Coronary artery (tissue), 2 donors: ENCODE data around the gene DLG5.

Experiments used
- DNase-seq: peaks from one replicate; pipeline ENCODE4 v3.0.0-alpha.2; 2017; ENCODE audit warnings: low spot score
- H3K27ac ChIP-seq, 2 donors: fragments of 200-600 bp; sonication (generic); one replicate each; pipeline ENCODE4 v1.5.1; 2016 to 2019
- H3K4me3 ChIP-seq: fragments of 200-600 bp; sonication (generic); 2 replicates; pipeline ENCODE4 v1.5.1; 2016; ENCODE audit warnings: mild to moderate bottlenecking, moderate library complexity
- TF ChIP-seq, protein P1 (sequence below): fragments of 200-600 bp; sonication (generic); IDR thresholded peaks from one replicate; pipeline ENCODE4 v1.5.1; 2019; ENCODE audit warnings: antibody characterized with exemption

Gene DLG5

DNA sequence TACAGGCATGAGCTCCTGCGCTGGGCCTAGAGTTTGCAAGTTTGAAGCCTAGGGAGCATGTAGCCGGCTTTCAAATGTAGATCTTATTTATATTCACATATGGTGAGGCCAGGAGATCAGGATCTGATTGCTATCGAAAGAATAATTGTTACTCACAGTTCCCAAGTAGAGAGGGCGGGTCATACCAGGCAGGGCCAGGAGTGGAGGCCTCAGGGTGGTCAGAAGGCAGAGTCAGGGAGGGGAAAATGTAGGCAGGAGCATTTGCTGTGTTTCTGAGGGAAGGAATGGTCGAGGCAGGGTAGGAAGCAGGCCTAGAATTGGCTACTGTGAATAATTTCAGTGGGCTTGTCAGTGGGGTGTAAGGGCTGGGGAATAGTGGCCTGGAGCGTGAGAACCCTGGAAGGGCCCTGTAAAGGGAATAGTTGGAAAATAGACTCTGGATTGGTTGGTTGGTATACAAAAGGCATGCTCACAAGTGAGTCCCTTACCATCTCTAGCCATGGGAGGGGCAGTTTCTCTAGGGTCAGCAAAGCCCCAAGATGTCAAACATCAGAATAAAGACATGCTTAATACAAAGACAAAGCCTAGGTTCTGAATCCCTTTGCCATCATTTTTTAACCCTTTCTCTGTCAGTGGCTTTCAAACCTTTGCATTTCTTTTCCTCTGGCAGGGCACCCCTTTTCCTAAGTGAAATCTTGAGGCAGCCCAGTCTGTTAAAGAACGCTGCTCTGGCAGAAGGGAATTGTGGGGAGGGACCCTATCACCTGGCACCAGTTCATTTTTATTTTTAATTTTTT, 36.0 kb upstream of the DLG5 start:
- H3K4me3 ChIP-seq: no peak overlapping the region
- no peak overlapping the region for H3K27ac ChIP-seq
- DNase-seq: no peak
- TF ChIP-seq, protein P1, sequence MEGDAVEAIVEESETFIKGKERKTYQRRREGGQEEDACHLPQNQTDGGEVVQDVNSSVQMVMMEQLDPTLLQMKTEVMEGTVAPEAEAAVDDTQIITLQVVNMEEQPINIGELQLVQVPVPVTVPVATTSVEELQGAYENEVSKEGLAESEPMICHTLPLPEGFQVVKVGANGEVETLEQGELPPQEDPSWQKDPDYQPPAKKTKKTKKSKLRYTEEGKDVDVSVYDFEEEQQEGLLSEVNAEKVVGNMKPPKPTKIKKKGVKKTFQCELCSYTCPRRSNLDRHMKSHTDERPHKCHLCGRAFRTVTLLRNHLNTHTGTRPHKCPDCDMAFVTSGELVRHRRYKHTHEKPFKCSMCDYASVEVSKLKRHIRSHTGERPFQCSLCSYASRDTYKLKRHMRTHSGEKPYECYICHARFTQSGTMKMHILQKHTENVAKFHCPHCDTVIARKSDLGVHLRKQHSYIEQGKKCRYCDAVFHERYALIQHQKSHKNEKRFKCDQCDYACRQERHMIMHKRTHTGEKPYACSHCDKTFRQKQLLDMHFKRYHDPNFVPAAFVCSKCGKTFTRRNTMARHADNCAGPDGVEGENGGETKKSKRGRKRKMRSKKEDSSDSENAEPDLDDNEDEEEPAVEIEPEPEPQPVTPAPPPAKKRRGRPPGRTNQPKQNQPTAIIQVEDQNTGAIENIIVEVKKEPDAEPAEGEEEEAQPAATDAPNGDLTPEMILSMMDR: no peak

DNA sequence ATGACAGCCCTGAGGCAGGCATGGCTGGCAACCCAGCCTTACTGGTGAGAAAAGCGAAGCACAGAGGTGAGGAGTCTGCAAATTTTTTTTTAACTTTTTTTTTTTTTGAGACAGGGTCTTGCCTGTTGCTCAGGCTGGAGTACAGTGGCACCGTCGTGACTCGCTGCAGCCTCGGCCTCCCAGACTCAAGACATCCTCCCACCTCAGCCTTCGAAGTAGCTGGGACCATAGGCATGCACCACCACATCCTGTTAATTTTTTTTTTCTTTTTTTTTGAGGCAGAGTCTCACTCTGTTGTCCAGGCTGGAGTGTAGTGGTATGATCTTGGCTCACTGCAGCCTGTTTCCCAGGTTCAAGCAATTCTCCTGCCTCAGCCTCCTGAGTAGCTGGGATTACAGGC, 35.1 kb upstream of the DLG5 start:
- TF ChIP-seq, protein P1: no peak
- H3K27ac ChIP-seq: no peak overlapping the region
- no peak overlapping the region for H3K4me3 ChIP-seq
- DNase-seq: no peak

- DNase-seq: no peak
- H3K27ac ChIP-seq: no peak overlapping the region
- TF ChIP-seq, protein P1: no peak
- no peak overlapping the region for H3K4me3 ChIP-seq
Measured at GRCh38 chr10:77960829-77961329, 34.3 kb upstream of the DLG5 start.

DNA sequence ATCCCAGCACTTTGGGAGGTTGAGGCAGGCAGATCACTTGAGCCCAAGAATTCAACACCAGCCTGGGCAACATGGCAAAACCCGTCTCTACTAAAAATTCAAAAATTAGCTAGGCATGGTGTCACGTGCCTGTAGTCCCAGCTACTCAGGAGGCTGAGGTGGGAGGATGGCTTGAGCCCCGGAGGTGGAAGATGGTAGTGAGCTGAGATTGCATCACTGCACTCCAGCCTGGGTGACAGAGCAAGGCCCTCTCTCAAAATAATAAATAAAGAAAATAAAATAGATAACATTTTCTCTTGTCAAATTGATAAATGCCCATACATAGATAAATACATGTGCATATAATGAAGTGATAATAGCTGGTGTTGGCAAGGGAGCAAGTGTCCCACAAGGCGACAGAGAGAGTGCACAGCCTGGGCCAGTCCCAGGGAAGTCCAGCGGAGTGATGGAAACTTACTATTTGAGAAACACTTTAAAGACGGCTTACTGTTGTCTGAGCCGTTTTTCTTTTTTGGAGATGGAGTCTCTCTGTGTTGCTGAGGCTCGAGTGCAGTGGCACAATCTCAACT, 33.4 kb upstream of the DLG5 start:
- TF ChIP-seq, protein P1: no peak
- DNase-seq: no peak
- H3K4me3 ChIP-seq: no peak overlapping the region
- H3K27ac ChIP-seq: no peak overlapping the region

DNA sequence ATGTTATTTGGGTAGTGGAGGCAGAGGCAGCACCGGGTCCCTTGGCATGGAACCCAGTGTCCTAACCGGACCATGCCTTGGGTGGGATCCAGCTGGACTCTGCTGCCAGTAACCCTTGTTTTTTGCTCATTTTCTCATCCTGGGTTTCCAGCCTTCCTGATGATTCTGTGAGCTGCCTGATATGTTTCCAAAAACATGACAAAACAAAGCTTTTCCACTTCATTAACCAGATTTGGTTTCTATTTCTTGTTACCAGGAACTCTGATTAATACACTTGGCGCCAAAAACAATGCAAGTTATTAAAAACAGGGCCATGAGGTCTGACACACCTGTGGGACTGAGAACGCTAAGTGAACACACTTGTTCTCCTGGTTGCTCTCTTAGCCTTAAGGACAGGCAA, 32.8 kb upstream of the DLG5 start:
- TF ChIP-seq, protein P1: no peak
- DNase-seq: no peak
- H3K27ac ChIP-seq: no peak overlapping the region
- no peak overlapping the region for H3K4me3 ChIP-seq

GRCh38 chr10:77955136-77955535, 28.6 kb upstream of the DLG5 start:
- DNase-seq: no peak
- TF ChIP-seq, protein P1: no peak
- no peak overlapping the region for H3K27ac ChIP-seq
- no peak overlapping the region for H3K4me3 ChIP-seq

- TF ChIP-seq, protein P1: no peak
- Histone ChIP-seq H3K4me3 (no peak overlapping the region), H3K27ac (no peak overlapping the region)
- no peak for DNase-seq
Measured at GRCh38 chr10:77949167-77949566, 22.6 kb upstream of the DLG5 start.
